GM12874 (cell line): Measurements from ENCODE around the gene KLHL29.

Experiments used
- TF ChIP-seq, protein P1 (sequence below): IDR thresholded peaks from 2 replicates; pipeline ENCODE4 v1.5.1; 2011; ENCODE audit warnings: low read depth, mild to moderate bottlenecking, control low read depth, low read length, moderate library complexity; ENCODE audit not compliant: insufficient read depth

KLHL29 gene

DNA sequence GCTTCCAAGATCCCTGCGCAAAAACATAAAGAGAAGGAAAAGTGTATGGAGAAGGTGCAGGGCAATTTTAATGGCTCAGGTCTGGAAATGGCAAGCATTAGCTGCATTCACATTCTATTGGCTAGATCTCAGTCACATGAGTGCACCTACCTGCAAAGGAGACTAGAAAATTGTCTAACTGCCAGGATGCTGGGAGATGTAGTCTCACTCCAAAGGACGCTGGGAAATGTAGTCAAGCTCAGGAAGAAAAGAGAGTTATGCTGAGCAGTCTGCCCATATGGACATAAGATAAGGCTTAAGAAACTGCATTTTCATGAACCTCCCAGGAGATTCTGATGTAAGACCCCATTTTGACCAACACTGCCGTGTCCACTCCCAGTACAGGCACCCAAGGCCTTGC is 9.5 kb upstream of the KLHL29 start:
- TF ChIP-seq, protein P1, sequence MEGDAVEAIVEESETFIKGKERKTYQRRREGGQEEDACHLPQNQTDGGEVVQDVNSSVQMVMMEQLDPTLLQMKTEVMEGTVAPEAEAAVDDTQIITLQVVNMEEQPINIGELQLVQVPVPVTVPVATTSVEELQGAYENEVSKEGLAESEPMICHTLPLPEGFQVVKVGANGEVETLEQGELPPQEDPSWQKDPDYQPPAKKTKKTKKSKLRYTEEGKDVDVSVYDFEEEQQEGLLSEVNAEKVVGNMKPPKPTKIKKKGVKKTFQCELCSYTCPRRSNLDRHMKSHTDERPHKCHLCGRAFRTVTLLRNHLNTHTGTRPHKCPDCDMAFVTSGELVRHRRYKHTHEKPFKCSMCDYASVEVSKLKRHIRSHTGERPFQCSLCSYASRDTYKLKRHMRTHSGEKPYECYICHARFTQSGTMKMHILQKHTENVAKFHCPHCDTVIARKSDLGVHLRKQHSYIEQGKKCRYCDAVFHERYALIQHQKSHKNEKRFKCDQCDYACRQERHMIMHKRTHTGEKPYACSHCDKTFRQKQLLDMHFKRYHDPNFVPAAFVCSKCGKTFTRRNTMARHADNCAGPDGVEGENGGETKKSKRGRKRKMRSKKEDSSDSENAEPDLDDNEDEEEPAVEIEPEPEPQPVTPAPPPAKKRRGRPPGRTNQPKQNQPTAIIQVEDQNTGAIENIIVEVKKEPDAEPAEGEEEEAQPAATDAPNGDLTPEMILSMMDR: no peak

DNA sequence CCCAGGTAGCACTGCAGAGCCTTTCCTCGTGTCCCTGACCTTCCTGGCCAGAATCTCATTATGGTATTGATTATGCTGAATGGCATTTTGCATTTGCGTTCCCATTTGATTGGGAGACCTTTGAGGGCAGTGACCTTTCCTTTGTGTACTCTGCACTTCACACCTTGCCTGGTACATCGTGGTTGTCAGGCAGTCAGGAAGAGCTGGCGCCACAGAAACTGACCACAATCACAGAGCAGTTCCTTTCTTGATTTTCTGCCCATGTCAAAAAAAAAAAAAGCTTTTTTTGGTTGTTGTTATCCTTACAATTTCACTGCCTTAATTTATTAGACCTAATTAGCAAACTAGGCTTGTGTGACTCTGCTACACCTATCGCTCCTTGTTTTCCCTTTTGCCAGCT is 8.9 kb upstream of the KLHL29 start:
- TF ChIP-seq, protein P1: no peak

DNA sequence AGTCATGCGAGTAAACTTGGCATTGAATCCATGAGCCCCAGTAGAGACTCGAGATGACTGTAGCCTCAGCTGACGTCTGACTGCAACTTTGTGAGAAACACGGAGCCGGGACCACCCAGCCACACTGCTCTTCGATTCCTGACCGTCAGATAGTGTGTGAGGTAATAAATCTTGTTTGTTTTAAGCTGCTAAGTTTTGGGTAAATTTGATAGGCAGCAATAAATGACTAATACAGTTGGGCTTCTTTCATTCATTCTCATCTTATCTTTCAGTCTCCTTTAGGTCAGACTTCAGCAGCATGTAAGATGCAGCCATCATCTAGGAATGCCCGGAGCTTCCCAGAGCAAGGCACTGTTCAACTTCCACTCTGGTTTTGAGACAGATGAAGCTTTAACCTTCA is 8.0 kb upstream of the KLHL29 start:
- TF ChIP-seq, protein P1: no peak

DNA sequence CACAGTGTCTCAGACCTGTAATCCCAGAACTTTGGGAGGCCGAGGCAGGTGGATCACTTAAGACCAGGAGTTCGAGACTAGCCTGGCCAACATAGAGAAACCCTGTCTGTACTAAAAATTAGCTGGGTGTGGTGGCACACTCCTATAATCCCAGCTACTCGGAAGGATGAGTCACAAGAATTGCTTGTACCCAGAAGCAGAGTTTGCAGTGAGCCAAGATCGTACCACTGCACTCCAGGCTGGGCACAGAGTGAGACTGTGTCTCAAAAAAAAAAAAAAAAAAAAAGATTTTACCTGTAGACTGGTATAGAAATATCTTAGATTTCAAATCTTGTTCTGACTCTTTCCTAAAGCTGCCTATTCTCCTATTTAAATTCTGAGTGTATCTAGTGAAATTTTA is 7.2 kb upstream of the KLHL29 start:
- TF ChIP-seq, protein P1: no peak

DNA sequence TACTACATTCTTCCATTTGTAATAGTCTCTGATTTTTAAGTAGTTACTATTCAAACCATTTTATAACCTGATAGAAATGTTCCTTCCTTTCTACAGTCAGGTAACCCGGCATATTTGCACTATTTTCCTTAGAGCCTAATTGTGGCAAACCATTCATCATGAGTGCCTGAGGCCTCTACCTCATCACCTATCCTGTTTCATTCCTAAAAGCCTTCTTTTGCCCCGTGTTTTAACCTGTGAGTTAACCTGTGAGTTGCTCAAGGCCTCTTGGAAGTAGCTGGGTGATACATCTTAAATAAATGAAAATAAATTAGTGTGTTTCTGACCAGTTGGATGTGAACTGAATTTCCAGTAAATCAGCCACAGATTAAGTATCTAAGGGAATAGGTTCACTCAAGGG is 6.5 kb upstream of the KLHL29 start:
- TF ChIP-seq, protein P1: no peak

DNA sequence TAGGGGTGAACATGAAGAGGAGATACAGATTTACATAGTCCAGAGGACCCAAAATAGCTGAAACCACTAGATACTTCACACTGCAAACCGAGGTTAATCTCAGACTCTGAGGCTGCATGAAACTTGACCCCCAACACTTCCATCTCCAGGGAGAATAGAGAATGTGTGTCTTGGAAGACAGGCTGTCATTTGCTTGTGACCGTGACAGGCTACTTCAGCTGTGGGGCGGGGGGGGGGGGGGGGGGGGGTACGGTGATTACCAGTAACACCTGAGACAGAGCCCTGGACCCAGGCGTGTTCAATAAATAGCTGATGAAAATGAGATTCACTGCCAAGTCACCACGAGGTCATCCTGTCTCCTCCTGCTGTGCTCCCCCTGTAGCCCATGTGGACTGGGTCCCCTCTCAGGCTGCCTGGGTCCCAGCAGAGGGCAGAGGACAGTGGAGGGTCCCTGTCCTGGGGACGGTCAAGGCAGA is 5.7 kb upstream of the KLHL29 start:
- TF ChIP-seq, protein P1: no peak

DNA sequence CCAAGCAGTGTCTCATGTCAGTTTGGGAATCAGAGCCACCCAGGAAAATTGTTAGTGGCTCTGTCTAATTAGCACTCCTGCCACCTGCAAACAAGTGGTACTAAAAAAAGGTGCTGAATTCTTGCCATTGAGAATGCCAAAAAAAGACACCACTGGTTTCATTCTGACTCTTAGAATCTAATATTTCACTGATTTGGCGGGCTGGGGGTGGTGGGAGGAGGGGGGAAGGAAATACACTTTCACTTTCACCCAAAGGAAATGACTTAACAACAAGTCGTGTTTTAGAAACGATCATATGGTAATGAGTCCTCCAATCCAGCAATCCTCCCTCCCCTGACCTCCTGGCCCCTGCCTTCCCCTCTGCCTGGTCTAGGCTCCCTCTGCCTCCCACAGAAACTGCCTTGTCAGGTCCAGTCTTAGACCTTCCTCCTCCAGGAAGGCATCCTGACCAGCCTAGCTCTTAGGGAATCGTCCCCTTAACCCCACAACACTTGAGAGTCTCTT is 4.4 kb upstream of the KLHL29 start:
- TF ChIP-seq, protein P1: no peak
